Brain microvascular endothelial cell (primary cell): Measurements from ENCODE around the gene GALNT8.
A peak's percentile ranks its signal among the peaks of the same experiment; 100 is the strongest.

Experiments used
- DNase-seq: peaks from one replicate; pipeline ENCODE4 v3.0.0-alpha.2; 2020
- H3K27ac ChIP-seq: fragments of 250-450 bp; sonication (Bioruptor Pico); 2 replicates; pipeline ENCODE4 v1.5.1; 2020; ENCODE audit warnings: mild to moderate bottlenecking, moderate library complexity
- H3K27me3 ChIP-seq: fragments of 250-450 bp; sonication (Bioruptor Pico); replicated peaks from 2 replicates; pipeline ENCODE4 v1.5.1; 2020; ENCODE audit warnings: mild to moderate bottlenecking
- H3K36me3 ChIP-seq: fragments of 250-450 bp; sonication (Bioruptor Pico); replicated peaks from 2 replicates; pipeline ENCODE4 v1.5.1; 2020; ENCODE audit warnings: mild to moderate bottlenecking
- H3K4me3 ChIP-seq: 2 replicates; pipeline ENCODE4 v1.5.1; 2011; ENCODE audit warnings: low read depth, mild to moderate bottlenecking, control low read depth, low read length, moderate library complexity
- CTCF ChIP-seq: IDR thresholded peaks from 2 replicates; pipeline ENCODE4 v1.5.1; 2011; ENCODE audit warnings: low read depth, mild to moderate bottlenecking, moderate library complexity, low read length, control low read depth, inconsistent platforms; ENCODE audit errors: missing control alignments
- in situ Hi-C: cut with HindIII; loops from 2 replicates; pipeline ENCODE4 v1.10.0; 2017; ENCODE audit warnings: low sequenced_read_pairs, low pct_ligation_motif_present

GALNT8 gene

DNA sequence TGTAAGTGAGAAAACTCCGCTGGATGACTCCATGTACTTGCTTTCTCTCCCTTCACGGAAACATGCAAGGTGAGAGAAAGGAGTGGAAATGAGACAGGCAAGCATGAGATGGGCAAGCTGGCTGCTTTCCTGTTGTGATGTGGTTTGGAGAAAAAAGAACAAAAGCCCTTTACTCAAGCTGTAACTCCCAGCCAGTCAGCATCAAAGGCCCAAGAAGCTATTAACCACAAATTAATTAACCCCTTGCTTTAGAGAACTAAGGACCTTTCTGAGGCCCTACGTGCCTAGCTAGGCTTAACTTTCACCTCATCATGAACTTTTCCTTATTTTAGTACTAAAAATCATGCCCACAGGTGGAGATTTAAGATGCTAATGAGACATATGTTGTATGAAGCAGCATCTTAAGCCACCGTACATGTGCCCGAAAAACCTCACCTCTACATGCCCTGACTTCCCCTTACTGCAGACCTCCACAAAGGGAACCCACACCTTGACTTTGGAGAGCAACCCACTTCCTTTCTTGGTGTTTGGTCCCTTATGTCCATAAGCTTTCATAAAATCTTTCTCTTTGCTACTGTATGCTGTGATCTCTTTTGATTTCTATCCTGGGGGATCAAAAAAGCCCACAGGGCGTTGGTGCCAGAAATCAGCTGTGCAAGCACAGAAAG, 87.0 kb downstream of the GALNT8 start:
- Histone ChIP-seq H3K27ac (no peak overlapping the region), H3K36me3 (no peaks in the 10 kb centered on the region), H3K4me3 (no peak overlapping the region), H3K27me3 (peaks cover 18% of the 10 kb centered on the region)
- TF ChIP-seq CTCF: no peak
- no peak for DNase-seq
- in situ Hi-C loops: no loop called here

GRCh38 chr12:4807813-4808212, 87.6 kb downstream of the GALNT8 start:
- H3K36me3 ChIP-seq: no peaks in the 10 kb centered on the region
- in situ Hi-C loops: no loop called here

GRCh38 chr12:4809013-4809448, 88.8 kb downstream of the GALNT8 start:
- TF ChIP-seq CTCF: no peak
- DNase-seq: no peak
- Histone ChIP-seq H3K36me3 (no peaks in the 10 kb centered on the region), H3K27ac (no peak overlapping the region), H3K4me3 (peak overlapping the region; percentile 3), H3K27me3 (peaks cover 19% of the 10 kb centered on the region)
- in situ Hi-C loops: no loop called here

More at GRCh38 chr12:4807813-4808212, 87.6 kb downstream of the GALNT8 start:
- no peak overlapping the region for H3K27ac ChIP-seq
- DNase-seq: no peak
- no peak overlapping the region for H3K4me3 ChIP-seq
- peaks cover 19% of the 10 kb centered on the region for H3K27me3 ChIP-seq
- TF ChIP-seq CTCF: no peak

DNA sequence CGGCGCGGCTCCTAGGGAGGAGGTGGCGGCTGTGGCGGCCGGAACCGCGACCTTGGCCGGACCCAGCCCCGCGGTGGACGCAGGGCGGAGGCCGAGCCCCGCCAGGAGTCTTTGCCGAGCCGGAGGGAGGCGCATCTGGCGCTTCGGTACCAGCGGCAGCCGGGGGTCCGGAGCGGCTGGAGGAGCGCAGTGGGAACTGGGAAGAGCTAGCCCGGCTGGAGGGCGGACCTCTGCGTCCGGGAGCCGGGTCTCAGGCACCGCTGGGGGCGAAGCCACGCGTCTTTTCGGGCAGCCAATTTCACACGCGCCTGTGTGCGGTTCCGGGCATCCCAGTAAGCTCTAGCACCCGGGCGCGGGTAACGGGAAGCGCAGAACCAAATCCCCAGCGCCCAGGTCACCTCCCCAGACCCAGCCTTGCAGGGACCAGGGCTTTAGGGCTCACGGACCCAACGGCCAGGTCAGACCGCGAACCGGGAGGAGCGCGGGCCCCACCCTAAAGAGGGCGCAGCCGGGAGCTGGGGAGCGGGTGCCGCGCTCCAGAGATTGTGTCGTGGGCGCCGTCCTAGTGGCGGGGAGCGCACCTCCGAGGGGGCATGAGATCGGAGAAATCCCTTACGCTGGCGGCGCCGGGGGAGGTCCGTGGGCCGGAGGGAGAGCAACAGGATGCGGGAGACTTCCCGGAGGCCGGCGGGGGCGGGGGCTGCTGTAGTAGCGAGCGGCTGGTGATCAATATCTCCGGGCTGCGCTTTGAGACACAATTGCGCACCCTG, 89.4 kb downstream of the GALNT8 start:
- H3K27ac ChIP-seq: no peak overlapping the region
- no peaks in the 10 kb centered on the region for H3K36me3 ChIP-seq
- no peak for DNase-seq
- no peak for TF ChIP-seq CTCF
- in situ Hi-C loops: no loop called here
- peak overlapping the region; percentile 37 for H3K4me3 ChIP-seq
- peaks cover 19% of the 10 kb centered on the region for H3K27me3 ChIP-seq

DNA sequence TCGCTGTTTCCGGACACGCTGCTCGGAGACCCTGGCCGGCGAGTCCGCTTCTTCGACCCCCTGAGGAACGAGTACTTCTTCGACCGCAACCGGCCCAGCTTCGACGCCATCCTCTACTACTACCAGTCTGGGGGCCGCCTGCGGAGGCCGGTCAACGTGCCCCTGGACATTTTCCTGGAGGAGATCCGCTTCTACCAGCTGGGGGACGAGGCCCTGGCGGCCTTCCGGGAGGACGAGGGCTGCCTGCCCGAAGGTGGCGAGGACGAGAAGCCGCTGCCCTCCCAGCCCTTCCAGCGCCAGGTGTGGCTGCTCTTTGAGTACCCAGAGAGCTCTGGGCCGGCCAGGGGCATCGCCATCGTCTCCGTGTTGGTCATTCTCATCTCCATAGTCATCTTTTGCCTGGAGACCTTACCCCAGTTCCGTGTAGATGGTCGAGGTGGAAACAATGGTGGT, 90.0 kb downstream of the GALNT8 start:
- H3K4me3 ChIP-seq: no peak overlapping the region
- DNase-seq: no peak
- no peak for TF ChIP-seq CTCF
- H3K27ac ChIP-seq: no peak overlapping the region
- H3K36me3 ChIP-seq: no peaks in the 10 kb centered on the region
- in situ Hi-C loops: no loop called here
- H3K27me3 ChIP-seq: peaks cover 19% of the 10 kb centered on the region
